MM.1S (cell line): ENCODE data around the gene THOC3.
"Not testable (repeated sequence)": the region's sequence is repeated elsewhere in the genome, so short reads cannot be mapped to it uniquely, and the experiment has no call there.

ENCODE experiments used
- CTCF ChIP-seq: fragments of 300-600 bp; sonication (generic); IDR thresholded peaks from 2 replicates; pipeline ENCODE4 v1.5.1; 2016; ENCODE audit warnings: antibody characterized with exemption, low read length, mixed read lengths
- EZH2 ChIP-seq: fragments of 300-600 bp; sonication (generic); optimal IDR thresholded peaks from 2 replicates; pipeline ENCODE3; 2017; ENCODE audit warnings: low read depth, mild to moderate bottlenecking, antibody characterized with exemption, low read length, mixed read lengths

GRCh38 chr5:175943253-175943652, 24.9 kb downstream of the THOC3 start:
- not testable (repeated sequence) for TF ChIP-seq CTCF, EZH2
